Mesenchymal stem cell (in vitro differentiated cells and primary cell): ENCODE data around the gene PAFAH2.

Source experiments
- DNase-seq: peaks from one replicate; pipeline ENCODE4 v3.0.0-alpha.2; 2013
- H2AFZ ChIP-seq: one replicate; pipeline ENCODE4 v1.6.1; 2013; ENCODE audit warnings: low read depth, mild to moderate bottlenecking, control low read depth, inconsistent platforms, low read length, moderate library complexity
- H2AK5ac ChIP-seq: 2 replicates; pipeline ENCODE4 v1.6.1; 2013; ENCODE audit warnings: low read length, moderate library complexity, mild to moderate bottlenecking, inconsistent platforms; ENCODE audit not compliant: severe bottlenecking
- H2BK120ac ChIP-seq: one replicate; pipeline ENCODE4 v1.6.1; 2013; ENCODE audit warnings: low read depth, mild to moderate bottlenecking, inconsistent platforms, low read length, moderate library complexity
- H2BK12ac ChIP-seq, 2 experiments: one replicate each; pipeline ENCODE4 v1.6.1; 2013; ENCODE audit warnings: inconsistent platforms in 2 of 2, low read length in 2 of 2, mild to moderate bottlenecking in 2 of 2, moderate library complexity in 2 of 2, control low read depth in 1 of 2
- H2BK15ac ChIP-seq: one replicate; pipeline ENCODE4 v1.6.1; 2013; ENCODE audit warnings: mild to moderate bottlenecking, low read depth, inconsistent platforms; ENCODE audit not compliant: poor library complexity, severe bottlenecking
- H2BK5ac ChIP-seq: 2 replicates; pipeline ENCODE4 v1.6.1; 2013; ENCODE audit warnings: low read depth, mild to moderate bottlenecking, low read length, control low read depth, inconsistent platforms; ENCODE audit not compliant: poor library complexity, severe bottlenecking
- H3K14ac ChIP-seq, 2 experiments: one replicate each; pipeline ENCODE4 v1.6.1; 2013; ENCODE audit warnings: inconsistent platforms in 2 of 2, low read length in 2 of 2, control low read depth in 1 of 2, mild to moderate bottlenecking in 1 of 2, moderate library complexity in 1 of 2
- H3K18ac ChIP-seq, 2 experiments: one replicate each; pipeline ENCODE4 v1.6.1; 2013; ENCODE audit warnings: inconsistent platforms in 2 of 2, low read length in 2 of 2, control low read depth in 1 of 2, low read depth in 1 of 2, mild to moderate bottlenecking in 1 of 2
- H3K23ac ChIP-seq, 2 experiments: one replicate each; pipeline ENCODE4 v1.6.1; 2013; ENCODE audit warnings: inconsistent platforms in 2 of 2, low read length in 2 of 2, mild to moderate bottlenecking in 2 of 2, moderate library complexity in 2 of 2, control low read depth in 1 of 2
- H3K27ac ChIP-seq: 2 replicates; pipeline ENCODE4 v1.5.1; 2013; ENCODE audit warnings: mild to moderate bottlenecking, moderate library complexity, low read length, control low read depth, inconsistent platforms; ENCODE audit not compliant: poor library complexity, severe bottlenecking
- H3K27me3 ChIP-seq, 2 experiments: 2 replicates each; pipeline versions ENCODE4 v1.6.1 to v1.7.0; 2013; ENCODE audit warnings: low read length in 2 of 2, mild to moderate bottlenecking in 2 of 2, moderate library complexity in 2 of 2, control low read depth in 1 of 2, inconsistent platforms in 1 of 2; ENCODE audit not compliant: control insufficient read depth in 1 of 2, insufficient read depth in 1 of 2
- H3K36me3 ChIP-seq, 2 experiments: 2 replicates each; pipeline versions ENCODE4 v1.6.1 to v1.7.0; 2013; ENCODE audit warnings: low read length in 2 of 2, control low read depth in 1 of 2, inconsistent platforms in 1 of 2, low read depth in 1 of 2, mild to moderate bottlenecking in 1 of 2; ENCODE audit not compliant: insufficient read depth in 2 of 2, control insufficient read depth in 1 of 2
- H3K4ac ChIP-seq, 2 experiments: one replicate each; pipeline ENCODE4 v1.6.1; 2013; ENCODE audit warnings: inconsistent platforms in 2 of 2, low read length in 2 of 2, mild to moderate bottlenecking in 2 of 2, moderate library complexity in 2 of 2, control low read depth in 1 of 2, low read depth in 1 of 2
- H3K4me1 ChIP-seq: 2 replicates; pipeline ENCODE4 v1.6.1; 2013; ENCODE audit warnings: low read depth, low read length, control low read depth; ENCODE audit not compliant: control insufficient read depth, insufficient read depth
- H3K4me2 ChIP-seq: 2 replicates; pipeline ENCODE4 v1.6.1; 2013; ENCODE audit warnings: low read length, mild to moderate bottlenecking, inconsistent platforms; ENCODE audit not compliant: poor library complexity, severe bottlenecking
- H3K4me3 ChIP-seq, 2 experiments: 2 replicates each; pipeline versions ENCODE4 v1.5.1 to v1.7.0; 2013; ENCODE audit warnings: low read length in 2 of 2, mild to moderate bottlenecking in 2 of 2, control low read depth in 1 of 2, low read depth in 1 of 2; ENCODE audit not compliant: insufficient read depth in 1 of 2
- H3K79me1 ChIP-seq: replicated peaks from 2 replicates; pipeline ENCODE4 v1.6.1; 2013; ENCODE audit warnings: mild to moderate bottlenecking, control low read depth, low read length, inconsistent platforms; ENCODE audit not compliant: poor library complexity, severe bottlenecking
- H3K9ac ChIP-seq: 2 replicates; pipeline ENCODE4 v1.7.0; 2013; ENCODE audit warnings: mild to moderate bottlenecking, low read length, moderate library complexity
- H3K9me3 ChIP-seq: 2 replicates; pipeline ENCODE4 v1.7.0; 2013; ENCODE audit warnings: mild to moderate bottlenecking, low read length; ENCODE audit not compliant: control insufficient read depth
- H4K8ac ChIP-seq: one replicate; pipeline ENCODE4 v1.6.1; 2013; ENCODE audit warnings: inconsistent platforms, mild to moderate bottlenecking, low read length, moderate library complexity
- H4K91ac ChIP-seq: one replicate; pipeline ENCODE4 v1.6.1; 2013; ENCODE audit warnings: mild to moderate bottlenecking, low read length, inconsistent platforms
- WGBS: methylation state at CpG from one replicate; pipeline ENCODE4 v1.1.7; 2013; ENCODE audit warnings: mixed read lengths; 5-methylcytosine and 5-hydroxymethylcytosine counted together

PAFAH2 gene

DNA sequence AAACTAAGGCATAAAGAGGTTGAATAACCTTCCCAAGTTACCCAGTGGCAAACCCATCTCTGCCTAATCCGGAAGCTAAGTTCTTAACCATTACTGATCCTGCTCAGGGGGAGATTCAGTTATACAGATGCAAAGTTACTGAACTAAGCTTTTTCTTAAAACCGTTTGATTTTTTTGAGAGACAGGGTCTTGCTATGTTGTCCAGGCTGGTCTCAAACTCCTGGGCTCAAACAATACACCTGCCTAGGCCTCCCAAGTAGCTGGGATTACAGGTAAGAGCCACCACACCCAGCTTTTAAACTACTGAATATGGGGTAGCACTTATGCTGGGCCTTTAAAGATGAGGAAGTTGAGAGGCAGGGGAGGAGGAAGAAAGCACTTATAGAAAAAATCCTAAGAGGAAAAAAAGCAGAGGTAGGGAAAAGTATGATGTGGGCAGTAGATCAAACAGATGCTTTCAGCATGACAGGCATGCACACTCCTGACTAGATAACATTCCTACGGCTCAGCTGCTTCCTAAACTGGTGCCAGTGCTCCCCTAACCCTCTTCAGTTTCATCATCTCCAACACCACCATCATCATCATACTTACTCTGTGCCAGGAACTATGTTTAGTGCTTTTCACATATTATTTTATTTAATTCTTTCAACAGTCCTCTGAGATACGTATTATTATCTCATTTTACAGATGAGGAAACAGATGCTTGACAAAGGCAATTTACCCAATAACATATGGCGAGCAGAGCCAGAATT, 5.8 kb downstream of the PAFAH2 start:
- 78% methylated on average over 4 of the region's 5 CpGs for WGBS
- Histone ChIP-seq H2BK5ac (no peak overlapping the region), H2BK120ac (no peak overlapping the region)

GRCh38 chr1:25990702-25991395, 7.0 kb downstream of the PAFAH2 start:
- H3K23ac ChIP-seq, result no peak overlapping the region
- no peak overlapping the region for H3K4me3 ChIP-seq
- peaks cover 8% of the 10 kb centered on the region for H3K79me1 ChIP-seq
- no peak overlapping the region for H2BK15ac ChIP-seq
- no peak overlapping the region for H2AK5ac ChIP-seq
- peaks cover 3% of the 10 kb centered on the region for H3K4me1 ChIP-seq
- no peak for DNase-seq
- no peaks in the 10 kb centered on the region for H3K27me3 ChIP-seq
- H4K8ac ChIP-seq, result no peak overlapping the region
- H3K36me3 ChIP-seq, result peaks cover 10 to 27% of the 10 kb centered on the region in 2 experiments
- H3K9me3 ChIP-seq, result no peaks in the 10 kb centered on the region
- H3K4me2 ChIP-seq, result no peak overlapping the region
- H3K18ac ChIP-seq, result peak overlapping the region in 1 of 2 experiments; percentile 25
- no peak overlapping the region for H3K9ac ChIP-seq
- no peak overlapping the region for H3K27ac ChIP-seq
- WGBS, result 79% methylated on average over 12 of the region's 15 CpGs
- no peak overlapping the region for H2AFZ ChIP-seq
- H4K91ac ChIP-seq, result no peak overlapping the region
- no peak overlapping the region for H2BK120ac ChIP-seq
- H3K14ac ChIP-seq, result no peak overlapping the region
- H3K4ac ChIP-seq, result no peak overlapping the region
- H2BK5ac ChIP-seq, result no peak overlapping the region
- H2BK12ac ChIP-seq, result no peak overlapping the region

More for the DNA sequence above, 5.8 kb downstream of the PAFAH2 start:
- Histone ChIP-seq H3K36me3 (peaks cover 10 to 21% of the 10 kb centered on the region in 2 experiments), H3K4me1 (peaks cover 6% of the 10 kb centered on the region), H3K27me3 (no peaks in the 10 kb centered on the region), H3K4ac (no peak overlapping the region), H3K4me3 (no peak overlapping the region), H4K91ac (no peak overlapping the region), H3K27ac (no peak overlapping the region), H3K18ac (no peak overlapping the region), H3K23ac (no peak overlapping the region), H2AK5ac (no peak overlapping the region), H3K9me3 (no peaks in the 10 kb centered on the region), H2AFZ (no peak overlapping the region), H3K4me2 (no peak overlapping the region), H2BK12ac (peak overlapping the region in 1 of 2 experiments; percentile 39), H3K79me1 (peaks cover 10% of the 10 kb centered on the region), H3K14ac (no peak overlapping the region), H4K8ac (no peak overlapping the region), H2BK15ac (no peak overlapping the region), H3K9ac (no peak overlapping the region)
- DNase-seq, result no peak

GRCh38 chr1:25990251-25990650, 7.6 kb downstream of the PAFAH2 start:
- H3K4me1 ChIP-seq, result peaks cover 3% of the 10 kb centered on the region
- no peak overlapping the region for H4K8ac ChIP-seq
- H4K91ac ChIP-seq, result no peak overlapping the region
- no peak for DNase-seq
- H3K9ac ChIP-seq, result no peak overlapping the region
- no peak overlapping the region for H3K18ac ChIP-seq
- 97% methylated on average over 6 of the region's 6 CpGs for WGBS
- H2BK120ac ChIP-seq, result no peak overlapping the region
- H3K4me2 ChIP-seq, result no peak overlapping the region
- H2AFZ ChIP-seq, result no peak overlapping the region
- no peaks in the 10 kb centered on the region for H3K27me3 ChIP-seq
- H3K4me3 ChIP-seq, result no peak overlapping the region
- peaks cover 10 to 33% of the 10 kb centered on the region in 2 experiments for H3K36me3 ChIP-seq
- H2BK5ac ChIP-seq, result no peak overlapping the region
- no peak overlapping the region for H3K4ac ChIP-seq
- H2BK12ac ChIP-seq, result no peak overlapping the region
- no peak overlapping the region for H2BK15ac ChIP-seq
- no peak overlapping the region for H2AK5ac ChIP-seq
- no peak overlapping the region for H3K27ac ChIP-seq
- H3K14ac ChIP-seq, result no peak overlapping the region
- H3K9me3 ChIP-seq, result no peaks in the 10 kb centered on the region
- H3K79me1 ChIP-seq, result peaks cover 8% of the 10 kb centered on the region
- no peak overlapping the region for H3K23ac ChIP-seq

DNA sequence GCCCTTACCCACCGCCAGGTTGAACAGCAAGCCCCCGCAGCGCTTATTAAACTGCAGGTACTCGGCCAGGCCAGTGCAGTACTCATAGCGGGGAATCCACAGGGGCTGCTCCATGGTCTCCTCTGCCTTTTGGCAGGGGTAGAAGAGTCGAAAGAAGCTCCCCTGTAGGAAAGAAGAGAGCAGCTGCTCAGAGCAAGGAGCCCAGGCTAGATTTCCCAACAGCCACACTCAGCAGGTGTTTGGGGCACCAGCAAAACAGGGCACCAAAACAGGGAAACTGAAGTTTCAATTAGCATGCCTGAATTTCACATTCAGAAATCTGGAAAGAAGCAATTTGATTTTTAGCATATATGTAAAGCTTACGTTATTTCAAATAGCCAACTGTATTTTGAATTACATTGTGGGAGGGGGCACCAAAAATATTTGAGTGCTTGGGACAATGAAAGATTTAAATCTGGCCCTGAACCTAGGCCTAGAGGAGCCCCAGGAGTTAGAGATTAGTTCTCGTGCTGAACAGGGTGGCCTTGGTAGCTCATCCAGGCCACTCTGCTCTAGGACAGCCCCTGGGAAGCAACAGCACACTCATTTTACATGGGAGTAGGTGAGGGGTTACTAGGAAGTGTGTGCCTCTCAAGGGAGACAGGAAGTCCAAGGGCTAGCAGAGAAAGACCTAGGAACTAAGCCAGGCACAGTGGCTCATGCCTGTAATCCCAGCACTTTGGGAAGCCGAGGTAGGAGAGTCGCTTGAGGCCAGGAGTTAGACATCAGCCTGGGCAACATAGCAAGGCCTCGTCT, 8.2 kb downstream of the PAFAH2 start:
- peaks cover 3% of the 10 kb centered on the region for H3K4me1 ChIP-seq
- no peak overlapping the region for H2BK12ac ChIP-seq
- H3K4me3 ChIP-seq, result no peak overlapping the region
- H2BK120ac ChIP-seq, result no peak overlapping the region
- H2BK15ac ChIP-seq, result peak overlapping the region; percentile 54
- peak overlapping the region; percentile 30 for H3K9ac ChIP-seq
- no peak overlapping the region for H3K23ac ChIP-seq
- H4K91ac ChIP-seq, result no peak overlapping the region
- no peaks in the 10 kb centered on the region for H3K27me3 ChIP-seq
- no peak overlapping the region for H4K8ac ChIP-seq
- peaks cover 8% of the 10 kb centered on the region for H3K79me1 ChIP-seq
- H3K36me3 ChIP-seq, result peaks cover 10 to 36% of the 10 kb centered on the region in 2 experiments
- whole genome bisulfite sequencing, result 93% methylated on average over 8 of the region's 11 CpGs
- peak overlapping the region in 1 of 2 experiments; percentile 57 for H3K4ac ChIP-seq
- no peak overlapping the region for H3K4me2 ChIP-seq
- DNase-seq, result no peak
- H2BK5ac ChIP-seq, result no peak overlapping the region
- H2AFZ ChIP-seq, result no peak overlapping the region
- no peak overlapping the region for H2AK5ac ChIP-seq
- no peak overlapping the region for H3K27ac ChIP-seq
- no peak overlapping the region for H3K14ac ChIP-seq
- H3K9me3 ChIP-seq, result no peaks in the 10 kb centered on the region
- H3K18ac ChIP-seq, result no peak overlapping the region
